SK-N-SH treated with all-trans-retinoic acid at 6 μM for 48 hours (cell line): Measurements from ENCODE around the gene DDA1.

Experiments
- ATAC-seq: fragments of 200-7000 bp; cut with Tn5 transposase; 3 replicates; pipeline ENCODE4 v1.9.1; 2020; ENCODE audit warnings: mild to moderate bottlenecking, moderate library complexity
- ARNTL ChIP-seq: fragments of 450-650 bp; formaldehyde crosslinking; IDR thresholded peaks from 2 replicates; pipeline ENCODE4 v1.5.0; 2020; ENCODE audit warnings: low read depth, mild to moderate bottlenecking, moderate library complexity, borderline replicate concordance
- BACH2 ChIP-seq: fragments of 250-450 bp; sonication (Bioruptor Pico); IDR thresholded peaks from 2 replicates; pipeline ENCODE4 v1.9.0; 2021; ENCODE audit warnings: mild to moderate bottlenecking, borderline replicate concordance
- CREB5 ChIP-seq: fragments of 250-450 bp; sonication (Bioruptor Pico); IDR thresholded peaks from 2 replicates; pipeline ENCODE4 v1.5.1; 2020; ENCODE audit warnings: low read depth, mild to moderate bottlenecking, moderate library complexity
- CSDC2 ChIP-seq: fragments of 250-450 bp; sonication (Bioruptor Pico); IDR thresholded peaks from 2 replicates; pipeline ENCODE4 v1.5.0; 2020; ENCODE audit warnings: mild to moderate bottlenecking, moderate library complexity
- GLIS3 ChIP-seq: fragments of 250-450 bp; sonication (Bioruptor Pico); IDR thresholded peaks from 2 replicates; pipeline ENCODE4 v1.5.0; 2020; ENCODE audit warnings: mild to moderate bottlenecking, moderate library complexity
- ISL1 ChIP-seq: fragments of 250-450 bp; sonication (Bioruptor Pico); IDR thresholded peaks from 2 replicates; pipeline ENCODE4 v2.1.2; 2022; ENCODE audit warnings: mild to moderate bottlenecking, moderate library complexity
- RARB ChIP-seq: fragments of 250-450 bp; sonication (Bioruptor Pico); IDR thresholded peaks from 2 replicates; pipeline ENCODE4 v1.8.0; 2021; ENCODE audit warnings: mild to moderate bottlenecking, moderate library complexity
- SNAI2 ChIP-seq: fragments of 250-450 bp; sonication (Bioruptor Pico); IDR thresholded peaks from 2 replicates; pipeline ENCODE4 v1.5.0; 2020; ENCODE audit warnings: mild to moderate bottlenecking, moderate library complexity
- TCF4 ChIP-seq: fragments of 250-450 bp; sonication (Bioruptor Pico); IDR thresholded peaks from 2 replicates; pipeline ENCODE4 v1.8.0; 2021; ENCODE audit warnings: mild to moderate bottlenecking, moderate library complexity, borderline replicate concordance
- TOX ChIP-seq: fragments of 250-450 bp; sonication (Bioruptor Pico); IDR thresholded peaks from 2 replicates; pipeline ENCODE4 v1.8.0; 2021; ENCODE audit warnings: mild to moderate bottlenecking, moderate library complexity, borderline replicate concordance
- ZC3H10 ChIP-seq: fragments of 250-450 bp; sonication (Bioruptor Pico); IDR thresholded peaks from 2 replicates; pipeline ENCODE4 v1.5.1; 2021; ENCODE audit warnings: mild to moderate bottlenecking, moderate library complexity
- ZFP30 ChIP-seq: fragments of 450-650 bp; formaldehyde crosslinking; IDR thresholded peaks from 2 replicates; pipeline ENCODE4 v1.5.0; 2022; ENCODE audit warnings: mild to moderate bottlenecking, moderate library complexity
- ZNF565 ChIP-seq: fragments of 450-650 bp; formaldehyde crosslinking; conservative IDR thresholded peaks from 2 replicates; pipeline ENCODE4 v1.5.0; 2020; ENCODE audit warnings: low read depth, mild to moderate bottlenecking, moderate library complexity
- ZNF70 ChIP-seq: fragments of 450-650 bp; formaldehyde crosslinking; IDR thresholded peaks from 2 replicates; pipeline ENCODE4 v1.5.0; 2020; ENCODE audit warnings: mild to moderate bottlenecking, moderate library complexity
- ZNF8 ChIP-seq: fragments of 450-650 bp; formaldehyde crosslinking; IDR thresholded peaks from 2 replicates; pipeline ENCODE4 v1.5.0; 2020; ENCODE audit warnings: mild to moderate bottlenecking, moderate library complexity
- TF ChIP-seq, protein P1 (sequence below): fragments of 250-450 bp; sonication (Bioruptor Pico); IDR thresholded peaks from 2 replicates; pipeline ENCODE4 v1.8.0; 2020; ENCODE audit warnings: mild to moderate bottlenecking, moderate library complexity, borderline replicate concordance
- TF ChIP-seq, protein P2 (sequence below): fragments of 250-450 bp; sonication (Bioruptor Pico); IDR thresholded peaks from 2 replicates; pipeline ENCODE4 v1.8.0; 2021; ENCODE audit warnings: low read depth, mild to moderate bottlenecking, moderate library complexity, borderline replicate concordance
- TF ChIP-seq, protein P3 (sequence below): fragments of 250-450 bp; sonication (Bioruptor Pico); IDR thresholded peaks from 2 replicates; pipeline ENCODE4 v1.5.0; 2020; ENCODE audit warnings: mild to moderate bottlenecking, moderate library complexity
- TF ChIP-seq, protein P4 (sequence below): fragments of 250-450 bp; sonication (Bioruptor Pico); IDR thresholded peaks from 2 replicates; pipeline ENCODE4 v1.5.1; 2021; ENCODE audit warnings: mild to moderate bottlenecking, moderate library complexity

DDA1 gene

DNA sequence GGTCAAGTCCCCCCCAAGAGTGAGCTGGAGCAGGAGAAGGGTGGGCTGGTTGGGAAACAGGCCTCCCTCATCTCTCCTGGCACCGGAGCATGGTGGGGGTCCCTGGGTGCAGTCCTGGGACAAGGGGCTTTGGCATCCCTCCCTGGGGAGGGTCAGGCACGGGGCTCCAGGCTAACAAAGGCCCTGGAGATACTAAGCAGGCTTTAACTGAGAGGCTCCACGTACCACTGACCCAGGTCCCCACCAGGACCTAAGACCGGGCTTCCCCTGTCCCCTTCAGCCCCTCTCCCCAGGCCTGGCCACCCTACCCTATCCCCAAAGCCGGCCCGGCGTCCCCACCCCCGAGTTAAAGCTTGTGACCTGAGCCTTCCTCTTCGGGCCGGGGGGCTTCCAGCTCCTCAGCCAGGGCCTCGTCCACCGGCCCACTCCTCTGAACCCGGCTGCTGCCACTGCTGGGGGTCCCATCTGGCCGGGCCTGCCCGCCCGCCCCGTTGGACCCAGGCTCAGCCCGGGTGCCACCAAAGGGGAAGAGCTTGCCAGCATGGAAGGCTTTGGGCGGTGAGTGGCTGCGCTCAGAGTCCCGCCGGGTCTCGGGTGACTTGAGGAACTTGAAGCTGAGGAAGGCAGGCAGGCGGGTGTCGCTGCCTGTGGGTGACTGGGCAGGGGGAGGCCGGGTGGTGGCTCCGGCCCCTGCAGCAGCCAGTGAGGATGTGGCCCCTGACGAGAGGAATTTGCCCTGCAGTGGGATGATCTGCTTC is 15.2 kb downstream of the DDA1 start:
- ATAC-seq, result no peak
- TF ChIP-seq TOX (CRISPR knock-in tag), result no peak
- TF ChIP-seq GLIS3 (CRISPR knock-in tag), result no peak
- TF ChIP-seq ZNF70, result no peak
- no peak for TF ChIP-seq ZNF8 (CRISPR knock-in tag)
- TF ChIP-seq BACH2 (CRISPR knock-in tag), result no peak
- no peak for TF ChIP-seq ZC3H10 (CRISPR knock-in tag)
- no peak for TF ChIP-seq CSDC2
- no peak for TF ChIP-seq ARNTL (CRISPR knock-in tag)
- TF ChIP-seq, protein P1, sequence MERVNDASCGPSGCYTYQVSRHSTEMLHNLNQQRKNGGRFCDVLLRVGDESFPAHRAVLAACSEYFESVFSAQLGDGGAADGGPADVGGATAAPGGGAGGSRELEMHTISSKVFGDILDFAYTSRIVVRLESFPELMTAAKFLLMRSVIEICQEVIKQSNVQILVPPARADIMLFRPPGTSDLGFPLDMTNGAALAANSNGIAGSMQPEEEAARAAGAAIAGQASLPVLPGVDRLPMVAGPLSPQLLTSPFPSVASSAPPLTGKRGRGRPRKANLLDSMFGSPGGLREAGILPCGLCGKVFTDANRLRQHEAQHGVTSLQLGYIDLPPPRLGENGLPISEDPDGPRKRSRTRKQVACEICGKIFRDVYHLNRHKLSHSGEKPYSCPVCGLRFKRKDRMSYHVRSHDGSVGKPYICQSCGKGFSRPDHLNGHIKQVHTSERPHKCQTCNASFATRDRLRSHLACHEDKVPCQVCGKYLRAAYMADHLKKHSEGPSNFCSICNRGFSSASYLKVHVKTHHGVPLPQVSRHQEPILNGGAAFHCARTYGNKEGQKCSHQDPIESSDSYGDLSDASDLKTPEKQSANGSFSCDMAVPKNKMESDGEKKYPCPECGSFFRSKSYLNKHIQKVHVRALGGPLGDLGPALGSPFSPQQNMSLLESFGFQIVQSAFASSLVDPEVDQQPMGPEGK (CRISPR knock-in tag), result no peak
- no peak for TF ChIP-seq ISL1 (CRISPR knock-in tag)
- TF ChIP-seq, protein P2, sequence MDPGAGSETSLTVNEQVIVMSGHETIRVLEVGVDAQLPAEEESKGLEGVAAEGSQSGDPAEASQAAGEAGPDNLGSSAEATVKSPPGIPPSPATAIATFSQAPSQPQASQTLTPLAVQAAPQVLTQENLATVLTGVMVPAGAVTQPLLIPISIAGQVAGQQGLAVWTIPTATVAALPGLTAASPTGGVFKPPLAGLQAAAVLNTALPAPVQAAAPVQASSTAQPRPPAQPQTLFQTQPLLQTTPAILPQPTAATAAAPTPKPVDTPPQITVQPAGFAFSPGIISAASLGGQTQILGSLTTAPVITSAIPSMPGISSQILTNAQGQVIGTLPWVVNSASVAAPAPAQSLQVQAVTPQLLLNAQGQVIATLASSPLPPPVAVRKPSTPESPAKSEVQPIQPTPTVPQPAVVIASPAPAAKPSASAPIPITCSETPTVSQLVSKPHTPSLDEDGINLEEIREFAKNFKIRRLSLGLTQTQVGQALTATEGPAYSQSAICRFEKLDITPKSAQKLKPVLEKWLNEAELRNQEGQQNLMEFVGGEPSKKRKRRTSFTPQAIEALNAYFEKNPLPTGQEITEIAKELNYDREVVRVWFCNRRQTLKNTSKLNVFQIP, result no peak
- TF ChIP-seq TCF4, result no peak
- TF ChIP-seq CREB5, result no peak
- TF ChIP-seq ZNF565 (CRISPR knock-in tag), result no peak
- no peak for TF ChIP-seq SNAI2
- no peak for TF ChIP-seq ZFP30 (CRISPR knock-in tag)
- TF ChIP-seq, all 23 proteins: peak for 0

DNA sequence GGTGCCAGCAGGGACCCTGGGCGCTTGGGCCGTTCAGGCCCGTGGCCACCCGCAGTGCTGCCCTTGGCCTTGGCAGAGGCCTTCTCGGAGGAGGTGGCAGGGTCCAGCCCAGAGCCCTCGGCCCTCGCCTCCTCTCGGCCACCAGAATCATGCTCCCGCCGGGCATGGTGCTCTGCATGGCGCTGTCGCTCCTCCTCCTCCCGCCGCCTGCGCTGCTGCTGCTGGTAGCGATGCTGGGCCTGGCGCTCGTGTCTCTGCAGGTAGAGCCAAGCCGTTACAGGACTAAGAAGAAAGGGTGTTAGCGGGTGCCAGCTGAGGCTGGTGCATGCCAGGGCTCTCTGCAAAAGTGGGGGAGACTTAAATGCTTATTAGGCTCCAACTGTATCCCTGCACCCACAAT is 15.8 kb downstream of the DDA1 start:
- ATAC-seq, result no peak
- TF ChIP-seq ISL1 (CRISPR knock-in tag), result no peak
- TF ChIP-seq RARB, result no peak
- no peak for TF ChIP-seq TOX (CRISPR knock-in tag)
- TF ChIP-seq ZNF8 (CRISPR knock-in tag), result no peak
- TF ChIP-seq, protein P3, sequence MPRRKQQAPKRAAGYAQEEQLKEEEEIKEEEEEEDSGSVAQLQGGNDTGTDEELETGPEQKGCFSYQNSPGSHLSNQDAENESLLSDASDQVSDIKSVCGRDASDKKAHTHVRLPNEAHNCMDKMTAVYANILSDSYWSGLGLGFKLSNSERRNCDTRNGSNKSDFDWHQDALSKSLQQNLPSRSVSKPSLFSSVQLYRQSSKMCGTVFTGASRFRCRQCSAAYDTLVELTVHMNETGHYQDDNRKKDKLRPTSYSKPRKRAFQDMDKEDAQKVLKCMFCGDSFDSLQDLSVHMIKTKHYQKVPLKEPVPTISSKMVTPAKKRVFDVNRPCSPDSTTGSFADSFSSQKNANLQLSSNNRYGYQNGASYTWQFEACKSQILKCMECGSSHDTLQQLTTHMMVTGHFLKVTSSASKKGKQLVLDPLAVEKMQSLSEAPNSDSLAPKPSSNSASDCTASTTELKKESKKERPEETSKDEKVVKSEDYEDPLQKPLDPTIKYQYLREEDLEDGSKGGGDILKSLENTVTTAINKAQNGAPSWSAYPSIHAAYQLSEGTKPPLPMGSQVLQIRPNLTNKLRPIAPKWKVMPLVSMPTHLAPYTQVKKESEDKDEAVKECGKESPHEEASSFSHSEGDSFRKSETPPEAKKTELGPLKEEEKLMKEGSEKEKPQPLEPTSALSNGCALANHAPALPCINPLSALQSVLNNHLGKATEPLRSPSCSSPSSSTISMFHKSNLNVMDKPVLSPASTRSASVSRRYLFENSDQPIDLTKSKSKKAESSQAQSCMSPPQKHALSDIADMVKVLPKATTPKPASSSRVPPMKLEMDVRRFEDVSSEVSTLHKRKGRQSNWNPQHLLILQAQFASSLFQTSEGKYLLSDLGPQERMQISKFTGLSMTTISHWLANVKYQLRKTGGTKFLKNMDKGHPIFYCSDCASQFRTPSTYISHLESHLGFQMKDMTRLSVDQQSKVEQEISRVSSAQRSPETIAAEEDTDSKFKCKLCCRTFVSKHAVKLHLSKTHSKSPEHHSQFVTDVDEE, result no peak
- no peak for TF ChIP-seq ZC3H10 (CRISPR knock-in tag)
- TF ChIP-seq, protein P4, sequence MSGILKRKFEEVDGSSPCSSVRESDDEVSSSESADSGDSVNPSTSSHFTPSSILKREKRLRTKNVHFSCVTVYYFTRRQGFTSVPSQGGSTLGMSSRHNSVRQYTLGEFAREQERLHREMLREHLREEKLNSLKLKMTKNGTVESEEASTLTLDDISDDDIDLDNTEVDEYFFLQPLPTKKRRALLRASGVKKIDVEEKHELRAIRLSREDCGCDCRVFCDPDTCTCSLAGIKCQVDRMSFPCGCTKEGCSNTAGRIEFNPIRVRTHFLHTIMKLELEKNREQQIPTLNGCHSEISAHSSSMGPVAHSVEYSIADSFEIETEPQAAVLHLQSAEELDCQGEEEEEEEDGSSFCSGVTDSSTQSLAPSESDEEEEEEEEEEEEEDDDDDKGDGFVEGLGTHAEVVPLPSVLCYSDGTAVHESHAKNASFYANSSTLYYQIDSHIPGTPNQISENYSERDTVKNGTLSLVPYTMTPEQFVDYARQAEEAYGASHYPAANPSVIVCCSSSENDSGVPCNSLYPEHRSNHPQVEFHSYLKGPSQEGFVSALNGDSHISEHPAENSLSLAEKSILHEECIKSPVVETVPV, result no peak
- TF ChIP-seq ARNTL (CRISPR knock-in tag), result no peak
- TF ChIP-seq, protein P1 (CRISPR knock-in tag), result no peak
